Esophagus (tissue), 2 donors: ENCODE measurements around the gene MOBP. TPM values are rescaled to one million over a fixed set of nuclear protein-coding genes. Genes with fewer than 3 reads are reported as not detected.

Experiments
- H3K27ac ChIP-seq, 2 donors: one replicate each; pipeline ENCODE4 v1.5.1; 2013; ENCODE audit warnings: low read depth in 2 of 2, mild to moderate bottlenecking in 2 of 2, inconsistent platforms in 1 of 2, low read length in 1 of 2, moderate library complexity in 1 of 2
- H3K27me3 ChIP-seq, 2 donors: one replicate each; pipeline ENCODE4 v1.6.1; 2013; ENCODE audit warnings: low read length in 2 of 2, control low read depth in 1 of 2, mild to moderate bottlenecking in 1 of 2; ENCODE audit not compliant: insufficient read depth in 2 of 2, control insufficient read depth in 1 of 2
- H3K36me3 ChIP-seq, 2 donors: one replicate each; pipeline ENCODE4 v1.6.1; 2013; ENCODE audit warnings: low read length in 1 of 2; ENCODE audit not compliant: control insufficient read depth in 2 of 2, insufficient read depth in 2 of 2
- H3K4me1 ChIP-seq, 2 donors: one replicate each; pipeline ENCODE4 v1.6.1; 2013; ENCODE audit warnings: low read length in 1 of 2; ENCODE audit not compliant: control insufficient read depth in 2 of 2, insufficient read depth in 2 of 2
- H3K4me3 ChIP-seq, 2 donors: one replicate each; pipeline ENCODE4 v1.5.1; 2013; ENCODE audit warnings: low read length in 2 of 2, mild to moderate bottlenecking in 2 of 2, low read depth in 1 of 2, moderate library complexity in 1 of 2
- H3K9me3 ChIP-seq, 2 donors: one replicate each; pipeline ENCODE4 v1.6.1; 2013; ENCODE audit warnings: mild to moderate bottlenecking in 2 of 2, low read depth in 1 of 2, low read length in 1 of 2, moderate library complexity in 1 of 2; ENCODE audit not compliant: control insufficient read depth in 2 of 2, insufficient read depth in 1 of 2
- WGBS, 2 donors: extraction: QIAGEN DNeasy Blood & Tissue Kit; methylation state at CpG; one replicate each; pipeline ENCODE4 v1.1.7; 2013; 5-methylcytosine and 5-hydroxymethylcytosine counted together
- polyA plus RNA-seq, 2 donors: library from polyadenylated mRNA; stranded (reverse); fragments of 200-250 nt; gene quantifications; one replicate each; pipeline ENCODE4 v1.2.3, GENCODE V29; 2013
- donor health status: healthy with polysubstance abuse.
- donor health status: Bipolar disorder and iron deficiency.

The MOBP gene
- polyA plus RNA-seq, 2 donors = not detected

GRCh38 chr3:39542588-39542988, 75.1 kb downstream of the MOBP start:
- no peaks in the 10 kb centered on the region for H3K9me3 ChIP-seq
- H3K27ac ChIP-seq = no peak overlapping the region
- WGBS, 2 donors = 82 to 83% methylated on average over 5 of the region's 5 CpGs
- H3K27me3 ChIP-seq = no peaks in the 10 kb centered on the region
- H3K36me3 ChIP-seq = no peaks in the 10 kb centered on the region
- H3K4me3 ChIP-seq = no peak overlapping the region
- H3K4me1 ChIP-seq = no peaks in the 10 kb centered on the region

DNA sequence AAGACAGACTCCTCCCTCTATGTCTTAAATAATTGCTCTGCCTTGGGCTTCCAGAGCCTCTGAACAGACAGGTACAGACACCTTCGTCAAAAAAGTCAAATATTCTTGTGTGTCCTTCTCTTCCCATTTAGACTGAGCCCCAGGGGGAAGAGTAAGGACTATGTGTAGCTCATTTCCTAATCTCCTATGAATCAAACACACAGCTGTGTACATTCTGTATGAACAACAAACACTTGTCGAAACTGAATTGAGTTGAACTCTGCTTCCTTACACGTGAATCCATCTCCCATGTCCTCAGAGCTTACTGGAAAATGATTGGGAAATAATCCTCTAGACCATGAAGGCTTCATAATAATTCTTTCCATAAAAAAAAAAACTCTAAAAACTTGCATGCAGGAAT, 80.8 kb downstream of the MOBP start:
- Histone ChIP-seq H3K4me1 (no peaks in the 10 kb centered on the region), H3K9me3 (no peaks in the 10 kb centered on the region), H3K27me3 (no peaks in the 10 kb centered on the region), H3K27ac (no peak overlapping the region), H3K36me3 (no peaks in the 10 kb centered on the region), H3K4me3 (no peak overlapping the region)
- WGBS, 2 donors = 33 to 35% methylated on average over 3 of the region's 3 CpGs

- no peak overlapping the region for H3K4me3 ChIP-seq
- 78% methylated on average over 8 of the region's 8 CpGs for WGBS, 2 donors
- no peaks in the 10 kb centered on the region for H3K9me3 ChIP-seq
- no peak overlapping the region for H3K27ac ChIP-seq
- H3K36me3 ChIP-seq = no peaks in the 10 kb centered on the region
- no peaks in the 10 kb centered on the region for H3K4me1 ChIP-seq
- no peaks in the 10 kb centered on the region for H3K27me3 ChIP-seq
Observed at GRCh38 chr3:39550354-39551051, 83.0 kb downstream of the MOBP start.

Other genes with a start within 250 kb of the MOBP start
- under 1 TPM; 0.14 to 0.21 TPM for gene CX3CR1, start 187.6 kb upstream of the MOBP start, polyA plus RNA-seq
- under 1 TPM in 1 of 2 donors, not detected in 1; 0.06 TPM for gene CCR8, start 138.0 kb upstream of the MOBP start, polyA plus RNA-seq
- gene SLC25A38, start 84.3 kb upstream of the MOBP start, polyA plus RNA-seq = 10 to 100 TPM in 1 of 2 donors, 1 to 10 TPM in 1; 9.2 to 11.9 TPM
- gene RPSA, start 61.0 kb upstream of the MOBP start, polyA plus RNA-seq = 1,000 to 10,000 TPM in 1 of 2 donors, 100 to 1,000 TPM in 1; 872 to 1,509 TPM